Stimulated activated CD4-positive, alpha-beta T cell treated with anti-CD3 and anti-CD28 coated beads, TNF-alpha, amount 100 ng/mL, for 4 hours (primary cell): ENCODE results near the gene GTSE1.

Source experiments
- DNase-seq, 3 experiments: peaks; one replicate each; pipeline ENCODE4 v3.0.0-alpha.2; 2020; ENCODE audit warnings: low read depth in 3 of 3

Gene GTSE1

DNA sequence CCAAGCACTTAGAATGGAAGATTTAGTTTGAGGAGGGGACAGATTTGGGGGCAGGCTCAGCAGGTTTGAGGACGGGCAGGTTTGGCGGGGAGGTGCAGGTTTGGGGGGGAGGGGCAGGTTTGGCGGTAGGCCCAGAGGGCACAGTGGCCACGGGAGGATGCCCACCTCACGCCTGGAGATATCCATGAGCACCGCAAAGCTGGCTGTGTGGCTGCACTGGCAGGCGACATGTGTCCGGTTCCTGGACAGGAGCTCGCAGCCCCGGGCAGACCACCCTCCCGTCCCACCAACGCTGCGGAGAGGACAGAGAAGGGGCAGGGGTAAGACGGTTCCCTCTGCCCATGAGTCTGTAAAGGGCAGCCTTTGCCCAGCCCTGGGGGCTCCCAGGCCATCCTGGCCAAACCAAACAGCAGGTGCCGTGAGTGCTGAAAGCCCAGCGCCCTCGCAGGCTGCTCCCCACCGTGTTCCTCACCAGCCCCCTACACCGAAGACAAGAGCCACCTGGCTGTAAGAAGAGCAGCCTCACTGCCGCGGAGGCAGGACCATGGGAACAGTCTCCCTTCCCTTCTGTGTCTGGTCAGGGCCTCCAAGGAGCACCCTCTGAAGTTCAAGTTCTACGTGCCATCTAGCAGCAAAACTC lies 81.9 kb downstream of the GTSE1 start:
- DNase-seq: no peak

DNA sequence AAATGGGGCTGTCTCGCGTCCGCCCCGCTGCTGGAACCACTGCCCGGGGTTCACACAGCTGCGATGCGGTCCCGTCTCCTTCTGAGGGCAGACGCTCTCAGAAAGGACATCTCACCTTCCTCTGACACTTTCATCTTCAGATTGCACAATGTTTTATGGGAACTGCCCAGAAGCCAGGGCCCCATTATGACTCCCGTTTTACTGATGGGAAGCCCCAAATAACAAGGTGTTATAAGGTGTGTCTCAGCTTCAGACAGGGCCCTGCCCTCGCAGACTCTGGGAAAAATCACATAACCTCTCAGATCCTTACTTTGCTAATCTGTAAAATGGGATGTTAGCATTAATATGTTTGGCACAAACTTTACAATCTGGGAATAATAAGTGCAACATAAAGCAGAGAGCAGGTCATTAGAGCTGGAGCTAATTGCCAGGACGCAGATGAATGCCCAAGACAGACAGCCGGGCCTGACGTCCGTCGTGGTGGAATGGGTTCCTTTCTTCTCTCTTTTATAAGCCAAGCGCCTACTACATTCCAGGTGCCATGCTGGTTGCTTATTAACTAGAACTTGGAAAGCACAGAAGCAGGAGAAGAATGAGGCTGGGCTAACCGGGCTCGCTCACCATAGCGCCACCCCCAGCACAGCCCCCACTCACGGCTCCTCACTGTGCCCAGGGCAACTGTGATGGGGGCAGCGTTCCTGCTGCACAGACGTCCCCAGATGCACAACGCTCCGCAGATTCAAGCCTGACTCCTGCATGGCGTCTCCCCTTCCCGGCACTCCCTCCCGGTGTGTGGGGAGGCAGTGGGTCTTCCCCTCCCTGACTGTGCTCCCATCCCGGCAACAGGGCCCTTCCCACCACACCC lies 82.6 kb downstream of the GTSE1 start:
- DNase-seq: no peak

DNA sequence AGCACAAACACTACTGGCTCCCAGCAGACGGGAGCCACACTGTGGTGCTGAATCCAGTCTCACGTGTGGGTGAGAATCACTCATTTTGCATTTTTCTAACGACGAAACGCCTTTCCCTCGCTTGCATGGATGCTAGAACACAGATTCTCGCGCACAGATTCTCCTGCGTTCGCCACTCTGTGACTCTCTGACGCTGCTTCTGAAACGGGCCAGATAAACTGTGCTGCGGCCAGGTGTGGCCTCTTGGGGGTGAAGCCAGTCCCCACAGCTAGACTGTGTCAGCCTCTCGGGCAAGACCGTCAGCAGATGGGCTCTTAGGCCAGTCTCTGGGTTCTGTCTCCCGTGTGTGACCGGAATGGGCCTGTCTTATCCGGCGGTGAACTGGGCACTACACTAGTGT lies 83.4 kb downstream of the GTSE1 start:
- no peak for DNase-seq
